ENCODE results near the gene FGD4.

DNA sequence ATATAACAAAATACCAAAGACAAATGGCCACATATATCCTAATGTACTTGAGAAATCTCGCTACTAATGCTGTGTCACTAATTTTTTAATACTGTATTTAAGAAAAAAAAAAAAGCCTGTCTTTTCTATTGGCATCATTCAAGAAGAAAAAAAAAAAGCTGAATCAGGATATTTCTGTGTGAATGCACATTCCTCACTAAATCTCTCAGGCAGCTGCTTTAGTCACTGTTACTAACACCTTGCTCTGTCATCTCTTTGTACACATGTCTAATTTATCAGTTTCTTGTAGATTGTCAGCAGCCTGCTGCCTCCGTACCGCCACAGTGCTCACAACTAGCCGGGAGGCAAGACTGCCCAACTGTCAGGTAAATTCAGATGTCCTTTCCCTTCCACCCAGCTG, 32.0 kb upstream of the FGD4 start:
- TF ChIP-seq, protein P1, sequence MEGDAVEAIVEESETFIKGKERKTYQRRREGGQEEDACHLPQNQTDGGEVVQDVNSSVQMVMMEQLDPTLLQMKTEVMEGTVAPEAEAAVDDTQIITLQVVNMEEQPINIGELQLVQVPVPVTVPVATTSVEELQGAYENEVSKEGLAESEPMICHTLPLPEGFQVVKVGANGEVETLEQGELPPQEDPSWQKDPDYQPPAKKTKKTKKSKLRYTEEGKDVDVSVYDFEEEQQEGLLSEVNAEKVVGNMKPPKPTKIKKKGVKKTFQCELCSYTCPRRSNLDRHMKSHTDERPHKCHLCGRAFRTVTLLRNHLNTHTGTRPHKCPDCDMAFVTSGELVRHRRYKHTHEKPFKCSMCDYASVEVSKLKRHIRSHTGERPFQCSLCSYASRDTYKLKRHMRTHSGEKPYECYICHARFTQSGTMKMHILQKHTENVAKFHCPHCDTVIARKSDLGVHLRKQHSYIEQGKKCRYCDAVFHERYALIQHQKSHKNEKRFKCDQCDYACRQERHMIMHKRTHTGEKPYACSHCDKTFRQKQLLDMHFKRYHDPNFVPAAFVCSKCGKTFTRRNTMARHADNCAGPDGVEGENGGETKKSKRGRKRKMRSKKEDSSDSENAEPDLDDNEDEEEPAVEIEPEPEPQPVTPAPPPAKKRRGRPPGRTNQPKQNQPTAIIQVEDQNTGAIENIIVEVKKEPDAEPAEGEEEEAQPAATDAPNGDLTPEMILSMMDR (conservative IDR thresholded peaks at IDR 0.05 in 1 of 2, IDR thresholded peaks at IDR 0.05 in 1 of 2; ENCODE audit: extremely low read depth in 1 of 2, insufficient read depth in 1 of 2, low read depth in 1 of 2, low read length in 2 of 2), result no peak
- no peak for TF ChIP-seq EZH2 (IDR thresholded peaks at IDR 0.05; ENCODE audit: borderline replicate concordance, low read length)
